D721Med (cell line): ENCODE measurements around the gene SLC22A25.

Experiments used
- DNase-seq: peaks from one replicate; pipeline ENCODE4 v3.0.0; 2011; ENCODE audit warnings: low spot score; ENCODE audit not compliant: insufficient read length
- FAIRE-seq: peaks from 2 replicates; lab custom pipeline; 2011; peaks lifted over from hg19 to GRCh38; lab: Jason Lieb, UNC
- CTCF ChIP-seq: IDR thresholded peaks from 2 replicates; pipeline ENCODE4 v1.5.1; 2012; ENCODE audit warnings: mild to moderate bottlenecking, control low read depth; ENCODE audit not compliant: insufficient read depth; ENCODE audit errors: missing control alignments

Gene SLC22A25

GRCh38 chr11:63229815-63230214 is 13.6 kb downstream of the SLC22A25 start:
- FAIRE-seq: no peak
- DNase-seq: no peak
- no peak for TF ChIP-seq CTCF

GRCh38 chr11:63227521-63228107 is 15.8 kb downstream of the SLC22A25 start:
- FAIRE-seq (no peak), DNase-seq (no peak)
- TF ChIP-seq CTCF: no peak

- DNase-seq: no peak
- no peak for FAIRE-seq
- TF ChIP-seq CTCF: no peak
These were observed 16.8 kb downstream of the SLC22A25 start for GRCh38 chr11:63226488-63227114.

GRCh38 chr11:63214093-63214492 is 29.3 kb downstream of the SLC22A25 start:
- no peak for TF ChIP-seq CTCF
- FAIRE-seq (no peak), DNase-seq (no peak)

- FAIRE-seq (no peak), DNase-seq (no peak)
- peak; percentile 48 for TF ChIP-seq CTCF
These were observed 30.7 kb downstream of the SLC22A25 start for GRCh38 chr11:63212742-63213141.

- no peak for TF ChIP-seq CTCF
- FAIRE-seq (no peak), DNase-seq (no peak)
These were observed 33.3 kb downstream of the SLC22A25 start for GRCh38 chr11:63210111-63210510.
